ENCODE results near the gene DOCK4.
A peak's percentile ranks its signal among the peaks of the same experiment; 100 is the strongest.

DNA sequence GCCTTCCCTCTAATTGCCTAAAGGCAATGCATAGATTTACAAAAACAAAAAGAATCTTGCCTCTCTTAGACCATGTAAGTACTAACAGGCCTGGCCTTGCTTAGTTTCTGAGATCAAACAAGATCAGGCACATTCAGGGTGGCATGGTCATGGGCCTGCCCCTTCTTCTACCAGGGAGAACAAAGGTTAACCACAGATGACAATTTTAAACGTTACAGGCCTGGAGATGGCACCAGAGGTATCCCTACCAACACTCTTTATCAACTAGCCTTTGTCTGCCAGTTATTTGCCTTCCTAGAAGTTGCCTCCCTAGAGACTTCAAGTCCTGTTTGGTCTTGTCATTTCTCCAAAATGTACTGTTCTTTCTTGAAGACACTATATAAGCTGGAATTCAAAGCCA is 252.6 kb downstream of the DOCK4 start:
- TF ChIP-seq, protein P1, sequence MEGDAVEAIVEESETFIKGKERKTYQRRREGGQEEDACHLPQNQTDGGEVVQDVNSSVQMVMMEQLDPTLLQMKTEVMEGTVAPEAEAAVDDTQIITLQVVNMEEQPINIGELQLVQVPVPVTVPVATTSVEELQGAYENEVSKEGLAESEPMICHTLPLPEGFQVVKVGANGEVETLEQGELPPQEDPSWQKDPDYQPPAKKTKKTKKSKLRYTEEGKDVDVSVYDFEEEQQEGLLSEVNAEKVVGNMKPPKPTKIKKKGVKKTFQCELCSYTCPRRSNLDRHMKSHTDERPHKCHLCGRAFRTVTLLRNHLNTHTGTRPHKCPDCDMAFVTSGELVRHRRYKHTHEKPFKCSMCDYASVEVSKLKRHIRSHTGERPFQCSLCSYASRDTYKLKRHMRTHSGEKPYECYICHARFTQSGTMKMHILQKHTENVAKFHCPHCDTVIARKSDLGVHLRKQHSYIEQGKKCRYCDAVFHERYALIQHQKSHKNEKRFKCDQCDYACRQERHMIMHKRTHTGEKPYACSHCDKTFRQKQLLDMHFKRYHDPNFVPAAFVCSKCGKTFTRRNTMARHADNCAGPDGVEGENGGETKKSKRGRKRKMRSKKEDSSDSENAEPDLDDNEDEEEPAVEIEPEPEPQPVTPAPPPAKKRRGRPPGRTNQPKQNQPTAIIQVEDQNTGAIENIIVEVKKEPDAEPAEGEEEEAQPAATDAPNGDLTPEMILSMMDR (IDR thresholded peaks at IDR 0.05): peak; percentile 56
- TF ChIP-seq SMC3 (IDR thresholded peaks at IDR 0.05) (peak; percentile 70), POLR2A (IDR thresholded peaks at IDR 0.05; ENCODE audit: low read length) (no peak), HDAC2 (IDR thresholded peaks at IDR 0.05) (no peak), CHD4 (IDR thresholded peaks at IDR 0.05; ENCODE audit: borderline replicate concordance) (no peak), POLR2AphosphoS2 (conservative IDR thresholded peaks at IDR 0.05; ENCODE audit: low read length) (no peak)
- TF ChIP-seq, protein P2, sequence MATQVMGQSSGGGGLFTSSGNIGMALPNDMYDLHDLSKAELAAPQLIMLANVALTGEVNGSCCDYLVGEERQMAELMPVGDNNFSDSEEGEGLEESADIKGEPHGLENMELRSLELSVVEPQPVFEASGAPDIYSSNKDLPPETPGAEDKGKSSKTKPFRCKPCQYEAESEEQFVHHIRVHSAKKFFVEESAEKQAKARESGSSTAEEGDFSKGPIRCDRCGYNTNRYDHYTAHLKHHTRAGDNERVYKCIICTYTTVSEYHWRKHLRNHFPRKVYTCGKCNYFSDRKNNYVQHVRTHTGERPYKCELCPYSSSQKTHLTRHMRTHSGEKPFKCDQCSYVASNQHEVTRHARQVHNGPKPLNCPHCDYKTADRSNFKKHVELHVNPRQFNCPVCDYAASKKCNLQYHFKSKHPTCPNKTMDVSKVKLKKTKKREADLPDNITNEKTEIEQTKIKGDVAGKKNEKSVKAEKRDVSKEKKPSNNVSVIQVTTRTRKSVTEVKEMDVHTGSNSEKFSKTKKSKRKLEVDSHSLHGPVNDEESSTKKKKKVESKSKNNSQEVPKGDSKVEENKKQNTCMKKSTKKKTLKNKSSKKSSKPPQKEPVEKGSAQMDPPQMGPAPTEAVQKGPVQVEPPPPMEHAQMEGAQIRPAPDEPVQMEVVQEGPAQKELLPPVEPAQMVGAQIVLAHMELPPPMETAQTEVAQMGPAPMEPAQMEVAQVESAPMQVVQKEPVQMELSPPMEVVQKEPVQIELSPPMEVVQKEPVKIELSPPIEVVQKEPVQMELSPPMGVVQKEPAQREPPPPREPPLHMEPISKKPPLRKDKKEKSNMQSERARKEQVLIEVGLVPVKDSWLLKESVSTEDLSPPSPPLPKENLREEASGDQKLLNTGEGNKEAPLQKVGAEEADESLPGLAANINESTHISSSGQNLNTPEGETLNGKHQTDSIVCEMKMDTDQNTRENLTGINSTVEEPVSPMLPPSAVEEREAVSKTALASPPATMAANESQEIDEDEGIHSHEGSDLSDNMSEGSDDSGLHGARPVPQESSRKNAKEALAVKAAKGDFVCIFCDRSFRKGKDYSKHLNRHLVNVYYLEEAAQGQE (IDR thresholded peaks at IDR 0.05): no peak
